GM10266 (cell line): ENCODE results near the gene HTN3.

ENCODE experiments used
- DNase-seq: peaks from one replicate; pipeline ENCODE4 v3.0.0; 2012; ENCODE audit errors: extremely low spot score
- CTCF ChIP-seq: IDR thresholded peaks from 2 replicates; pipeline ENCODE4 v1.5.1; 2012; ENCODE audit warnings: mild to moderate bottlenecking, low read depth; ENCODE audit not compliant: control insufficient read depth, insufficient read depth; ENCODE audit errors: missing control alignments

Gene HTN3

GRCh38 chr4:70057651-70058050 lies 29.4 kb downstream of the HTN3 start:
- TF ChIP-seq CTCF, result no peak
- DNase-seq, result no peak

GRCh38 chr4:70059149-70059548 lies 30.9 kb downstream of the HTN3 start:
- no peak for DNase-seq
- no peak for TF ChIP-seq CTCF

GRCh38 chr4:70062000-70062399 lies 33.7 kb downstream of the HTN3 start:
- no peak for TF ChIP-seq CTCF
- DNase-seq, result no peak

GRCh38 chr4:70080205-70080604 lies 51.9 kb downstream of the HTN3 start:
- no peak for DNase-seq
- TF ChIP-seq CTCF, result no peak
